ENCODE data around the gene NHLRC2. TPM values are rescaled to one million over a fixed set of nuclear protein-coding genes. Genes with fewer than 3 reads are reported as not detected.

Gene NHLRC2
- total and polyA plus RNA-seq, 10 of the 15 experiments (the other 5 are each of a cell fraction or from before 2014, with no cell fraction given) = 1.9 to 31.3 (median 15.9) TPM

GRCh38 chr10:113849140-113849803, 5.2 kb upstream of the NHLRC2 start:
- peak overlapping the region; percentile 38; the same call in 1 of the 2 replicates for H3K4me3 ChIP-seq
- CTCF ChIA-PET = interaction anchor here (1.0 to 2.0 kb wide), 8 partner anchors 9 to 229 kb away, joined by 3 to 9 read pairs (median 4); no protein-coding TSS in a partner anchor
- H3K79me2 ChIP-seq (ENCODE audit: control insufficient read depth, insufficient read depth, low read length) = peaks cover 42% of the 10 kb centered on the region
- no peak overlapping the region for H3K27ac ChIP-seq (ENCODE audit: control insufficient read depth, insufficient read depth)
- no peak for DNase-seq (ENCODE audit: low read depth, low spot score)
- POLR2A ChIA-PET = interaction anchor here (0.6 to 2.0 kb wide), 3 partner anchors 11 to 118 kb away, joined by 3 to 10 read pairs (median 4); no protein-coding TSS in a partner anchor
- ATAC-seq = no peak
- SMC1A ChIA-PET (ENCODE audit: uncharacterized antibody, unreplicated experiment) = interaction anchor here (0.8 to 2.7 kb wide), 19 partner anchors 8 to 253 kb away, joined by 3 to 11 read pairs (median 6); no protein-coding TSS in a partner anchor
- no peak overlapping the region for H3K9ac ChIP-seq (ENCODE audit: control insufficient read depth, insufficient read depth, low read length)
- intact Hi-C loops (cut with micrococcal nuclease; ENCODE audit: unreplicated experiment) (no loop called here), in situ Hi-C loops (cut with MboI) (no loop called here)
- H3K4me1 ChIP-seq (ENCODE audit: control insufficient read depth, insufficient read depth, low read length) = peaks cover 4% of the 10 kb centered on the region; the same call in 1 of the 2 replicates
- no peaks in the 10 kb centered on the region; the same call in 2 of the 3 replicates for H3K9me3 ChIP-seq (replicated peaks; ENCODE audit: control insufficient read depth, insufficient read depth, low read length)
- peaks cover 0 to 9% of the 10 kb centered on the region in 2 experiments; a peak in 2 of 4 replicates for H3K36me3 ChIP-seq (ENCODE audit: control insufficient read depth in 2 of 2, insufficient read depth in 2 of 2, low read length in 1 of 2)
- no peak overlapping the region for H2AFZ ChIP-seq (ENCODE audit: control insufficient read depth, low read depth, low read length)
- TF ChIP-seq RCOR1 (conservative IDR thresholded peaks at IDR 0.05; ENCODE audit: low read depth, low read length) (no peak), NBN (IDR thresholded peaks at IDR 0.05) (no peak), ZNF274 (IDR thresholded peaks at IDR 0.05; ENCODE audit: insufficient read depth, insufficient read length) (no peak), CHD1 (IDR thresholded peaks at IDR 0.05; ENCODE audit: low read depth, low read length) (no peak), KAT2A (conservative IDR thresholded peaks at IDR 0.05; ENCODE audit: control insufficient read depth, low read depth, low read length) (no peak)
- no TSS peak for BruUV-seq (replicated peaks)
- H3K27me3 ChIP-seq (replicated peaks in 1 of 2; ENCODE audit: control insufficient read depth in 2 of 2, insufficient read depth in 2 of 2, low read length in 1 of 2) = no peaks in the 10 kb centered on the region
- H3K4me2 ChIP-seq (ENCODE audit: control insufficient read depth, insufficient read depth) = peak overlapping the region; percentile 39
- FAIRE-seq = no peak
- WGBS (ENCODE audit: insufficient coverage, insufficient replicate concordance, low lambda C conversion rate, missing lambda C conversion rate) = 95% methylated on average over 5 of the region's 5 CpGs
- RAD21 ChIA-PET (ENCODE audit: unreplicated experiment) = interaction anchor here (1.4 to 2.7 kb wide), 5 partner anchors 9 to 253 kb away, joined by 3 to 15 read pairs (median 6); no protein-coding TSS in a partner anchor
- no peaks in the 10 kb centered on the region for H4K20me1 ChIP-seq (ENCODE audit: control insufficient read depth, insufficient read depth)

GRCh38 chr10:113849946-113850345, 4.5 kb upstream of the NHLRC2 start:
- intact Hi-C loops (cut with micrococcal nuclease; ENCODE audit: unreplicated experiment) (no loop called here), in situ Hi-C loops (cut with MboI) (no loop called here)
- no peak for ATAC-seq
- ChIA-PET POLR2A (interaction anchor here (0.6 to 2.0 kb wide), 5 partner anchors 10 to 171 kb away, joined by 3 to 10 read pairs (median 3); no protein-coding TSS in a partner anchor), RAD21 (ENCODE audit: unreplicated experiment) (interaction anchor here (0.6 to 2.7 kb wide), 8 partner anchors 9 to 253 kb away, joined by 3 to 15 read pairs (median 5); no protein-coding TSS in a partner anchor), SMC1A (ENCODE audit: uncharacterized antibody, unreplicated experiment) (interaction anchor here (0.8 to 2.7 kb wide), 24 partner anchors 9 to 253 kb away, joined by 3 to 11 read pairs (median 6); no protein-coding TSS in a partner anchor), CTCF (interaction anchor here (0.7 to 2.0 kb wide), 13 partner anchors 8 to 252 kb away, joined by 3 to 9 read pairs (median 3); no protein-coding TSS in a partner anchor)
- 97% methylated on average over 7 of the region's 7 CpGs for WGBS (ENCODE audit: insufficient coverage, insufficient replicate concordance, low lambda C conversion rate, missing lambda C conversion rate)
- H3K79me2 ChIP-seq (ENCODE audit: control insufficient read depth, insufficient read depth, low read length) = peaks cover 48% of the 10 kb centered on the region
- peaks cover 0 to 8% of the 10 kb centered on the region in 2 experiments; a peak in 2 of 4 replicates for H3K36me3 ChIP-seq (ENCODE audit: control insufficient read depth in 2 of 2, insufficient read depth in 2 of 2, low read length in 1 of 2)
- no peaks in the 10 kb centered on the region for H3K27me3 ChIP-seq (replicated peaks in 1 of 2; ENCODE audit: control insufficient read depth in 2 of 2, insufficient read depth in 2 of 2, low read length in 1 of 2)
- H2AFZ ChIP-seq (ENCODE audit: control insufficient read depth, low read depth, low read length) = no peak overlapping the region
- H4K20me1 ChIP-seq (ENCODE audit: control insufficient read depth, insufficient read depth) = no peaks in the 10 kb centered on the region
- FAIRE-seq = no peak
- no peak for DNase-seq (ENCODE audit: low read depth, low spot score)
- no TSS peak for BruUV-seq (replicated peaks)
- H3K4me1 ChIP-seq (ENCODE audit: control insufficient read depth, insufficient read depth, low read length) = peaks cover 4% of the 10 kb centered on the region; the same call in 1 of the 2 replicates
- peak overlapping the region; percentile 16; the same call in 1 of the 2 replicates for H3K4me3 ChIP-seq
- no peaks in the 10 kb centered on the region; the same call in 2 of the 3 replicates for H3K9me3 ChIP-seq (replicated peaks; ENCODE audit: control insufficient read depth, insufficient read depth, low read length)
- H3K4me2 ChIP-seq (ENCODE audit: control insufficient read depth, insufficient read depth) = peak overlapping the region; percentile 63
- no peak for TF ChIP-seq TCF12 (IDR thresholded peaks at IDR 0.05; ENCODE audit: low read depth, low read length)
- peak; percentile 77; the same call in 1 of the 2 replicates for TF ChIP-seq MLLT1 (IDR thresholded peaks at IDR 0.05)
- TF ChIP-seq SUZ12 (IDR thresholded peaks at IDR 0.05; ENCODE audit: unreplicated experiment) = no peak
- H3K9ac ChIP-seq (ENCODE audit: control insufficient read depth, insufficient read depth, low read length) = no peak overlapping the region
- H3K27ac ChIP-seq (ENCODE audit: control insufficient read depth, insufficient read depth) = no peak overlapping the region
